Measurements from ENCODE around the gene RAB7A. TPM values are rescaled to one million over a fixed set of nuclear protein-coding genes. Genes with fewer than 3 reads are reported as not detected.
"Not testable (repeated sequence)": the region's sequence is repeated elsewhere in the genome, so short reads cannot be mapped to it uniquely, and the experiment has no call there.

Gene RAB7A
- total RNA-seq, 1 donor from 2014 or later, result 270 TPM

- DNase-seq (ENCODE audit: low spot score), result no peak
Observed at GRCh38 chr3:128815318-128816064, 89.5 kb downstream of the RAB7A start.

- DNase-seq (ENCODE audit: low spot score), result no peak
Observed at GRCh38 chr3:128818186-128818787, 92.3 kb downstream of the RAB7A start.

- no peak for DNase-seq (ENCODE audit: low spot score)
Observed at GRCh38 chr3:128820252-128820839, 94.4 kb downstream of the RAB7A start.

- DNase-seq (ENCODE audit: low spot score), result no peak
Observed at GRCh38 chr3:128823008-128823407, 97.0 kb downstream of the RAB7A start.

GRCh38 chr3:128823631-128824030 lies 97.6 kb downstream of the RAB7A start:
- no peak for DNase-seq (ENCODE audit: low spot score)

- DNase-seq (ENCODE audit: low spot score), result no peak
Observed at GRCh38 chr3:128824132-128824850, 98.3 kb downstream of the RAB7A start.

GRCh38 chr3:128825117-128825725 lies 99.2 kb downstream of the RAB7A start:
- DNase-seq (ENCODE audit: low spot score), result no peak

DNA sequence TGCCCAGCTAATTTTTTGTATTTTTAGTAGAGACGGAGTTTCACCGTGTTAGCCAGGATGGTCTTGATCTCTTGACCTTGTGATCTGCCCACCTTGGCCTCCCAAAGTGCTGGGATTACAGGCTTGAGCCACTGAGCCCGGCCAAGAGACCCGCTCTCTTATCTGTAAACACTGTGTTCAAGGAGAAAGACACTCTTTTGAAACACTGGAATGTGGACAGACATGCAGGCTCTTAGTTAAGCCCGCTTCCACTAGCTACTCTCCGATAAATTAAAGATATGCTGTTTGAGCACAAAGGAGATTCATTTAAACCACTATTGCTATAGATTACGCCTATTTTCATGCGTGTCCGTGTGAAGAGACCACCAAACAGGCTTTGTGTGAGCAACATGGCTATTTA lies 103.1 kb downstream of the RAB7A start:
- not testable (repeated sequence) for DNase-seq (ENCODE audit: low spot score)

- DNase-seq (ENCODE audit: low spot score), result not testable (repeated sequence)
Observed at GRCh38 chr3:128829925-128830625, 104.1 kb downstream of the RAB7A start.

GRCh38 chr3:128830762-128831161 lies 104.8 kb downstream of the RAB7A start:
- not testable (repeated sequence) for DNase-seq (ENCODE audit: low spot score)

- not testable (repeated sequence) for DNase-seq (ENCODE audit: low spot score)
Observed at GRCh38 chr3:128832979-128833378, 107.0 kb downstream of the RAB7A start.

GRCh38 chr3:128835096-128835495 lies 109.1 kb downstream of the RAB7A start:
- no peak for DNase-seq (ENCODE audit: low spot score)

GRCh38 chr3:128841926-128842920 lies 116.2 kb downstream of the RAB7A start:
- DNase-seq (ENCODE audit: low spot score), result no peak

DNA sequence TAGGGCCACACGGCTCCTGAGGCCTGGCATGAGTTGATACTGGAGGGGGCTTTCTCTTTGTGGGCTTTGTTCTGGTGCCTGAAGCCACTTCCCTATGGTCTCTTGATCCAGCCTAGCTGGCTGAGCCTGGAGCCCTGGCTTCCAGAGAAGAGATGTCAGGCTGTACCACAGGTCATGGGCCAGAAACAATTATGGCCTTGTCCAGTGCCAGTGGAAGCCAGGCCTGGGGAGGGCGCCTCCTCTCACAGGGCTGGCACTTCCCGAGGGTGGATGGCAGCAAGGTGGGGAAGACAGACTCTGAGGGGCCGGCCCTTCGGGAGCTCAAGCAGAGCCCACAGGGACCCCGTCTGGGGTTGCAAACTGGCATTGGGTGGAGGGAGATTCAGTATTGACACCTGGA lies 118.5 kb downstream of the RAB7A start:
- no peak for DNase-seq (ENCODE audit: low spot score)

DNA sequence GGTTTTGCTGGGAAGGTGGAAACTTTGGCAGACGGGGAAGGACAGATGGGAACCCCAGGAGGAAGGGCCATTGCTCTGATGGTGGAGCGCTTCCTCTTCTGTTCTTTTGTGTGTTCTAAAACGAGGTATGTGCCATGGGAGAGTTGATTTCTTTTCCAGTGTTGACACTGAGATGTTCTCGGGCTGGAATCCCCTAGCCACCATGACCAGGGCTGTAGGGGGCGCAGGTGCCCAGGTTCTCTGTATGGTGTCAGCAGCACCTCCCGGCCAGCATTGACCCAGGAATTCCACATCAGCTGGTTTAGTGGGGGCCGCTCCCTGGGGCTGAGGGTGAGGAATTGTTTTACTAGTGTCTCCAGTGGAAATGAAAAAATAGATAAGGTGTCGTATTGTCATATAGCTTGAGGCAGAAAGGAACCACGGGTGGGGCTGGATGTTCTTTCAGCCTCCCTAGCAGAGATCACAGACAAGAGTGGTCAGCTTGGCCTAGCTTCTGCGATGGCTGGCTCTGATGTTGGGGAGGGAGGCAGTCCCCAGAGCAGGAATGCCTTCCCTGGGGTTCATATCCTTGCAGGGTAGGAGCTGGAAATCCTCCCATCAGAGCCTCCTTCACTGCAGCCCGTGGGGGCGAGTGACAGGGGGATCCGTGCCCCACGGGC lies 119.3 kb downstream of the RAB7A start:
- no peak for DNase-seq (ENCODE audit: low spot score)

- peak; percentile 79 for DNase-seq (ENCODE audit: low spot score)
Observed at GRCh38 chr3:128845778-128846485, 119.9 kb downstream of the RAB7A start.

DNA sequence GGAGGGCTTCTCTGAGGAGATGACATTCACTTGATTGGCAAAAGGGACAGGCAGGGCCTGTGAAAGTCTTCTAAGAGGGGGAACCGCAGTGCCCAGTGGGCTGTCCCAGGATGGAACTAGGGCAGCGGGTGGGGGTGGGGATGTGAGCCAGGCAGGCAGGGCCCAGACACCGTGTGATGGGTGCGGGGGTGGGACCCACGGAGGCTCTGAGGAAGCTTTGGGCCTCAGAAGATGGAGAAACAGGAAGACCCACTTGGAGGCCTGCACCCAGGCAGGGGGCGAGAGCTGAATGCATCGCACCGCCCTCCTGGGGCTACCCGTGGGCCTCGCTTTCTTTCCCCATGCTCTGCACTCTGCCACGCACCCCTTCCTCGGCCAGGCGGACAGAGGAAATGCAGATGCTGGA lies 120.5 kb downstream of the RAB7A start:
- DNase-seq (ENCODE audit: low spot score), result no peak

DNA sequence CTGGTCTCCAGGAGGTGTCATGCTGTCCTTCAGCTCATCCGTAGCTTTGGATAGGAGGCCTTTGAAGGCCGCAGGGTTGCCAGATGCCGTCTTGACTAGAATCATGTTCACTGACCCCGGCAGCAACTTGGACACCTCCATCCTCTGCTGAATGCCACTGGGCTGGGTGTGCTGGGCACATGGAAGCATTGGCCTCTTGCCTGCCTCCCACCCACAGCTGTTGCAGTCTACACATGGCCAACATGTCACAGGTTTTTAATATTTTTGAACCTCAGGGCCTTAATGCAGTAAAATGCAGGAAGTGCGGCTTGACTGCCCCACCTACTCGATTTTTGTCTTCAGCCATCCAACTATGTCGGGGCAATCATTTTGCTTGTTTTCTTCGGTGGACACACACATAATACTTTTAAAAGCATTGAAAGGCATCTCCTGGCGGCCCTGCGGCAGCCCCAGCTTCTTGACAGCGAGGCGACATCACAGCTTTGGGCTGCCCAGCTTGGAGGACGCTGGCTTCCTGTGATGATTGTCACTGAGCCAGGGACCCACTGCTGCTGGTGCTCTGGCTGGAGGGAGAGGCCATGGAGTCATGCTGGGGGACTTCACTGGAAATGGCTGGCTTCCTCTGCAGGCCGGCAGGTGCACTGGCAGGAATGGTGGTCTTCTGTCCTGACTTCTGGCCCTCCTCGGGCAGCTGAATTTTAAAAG lies 121.8 kb downstream of the RAB7A start:
- DNase-seq (ENCODE audit: low spot score), result no peak

Data from ureter (tissue), 1 donor.